ENCODE results near the gene CAMK1.

DNA sequence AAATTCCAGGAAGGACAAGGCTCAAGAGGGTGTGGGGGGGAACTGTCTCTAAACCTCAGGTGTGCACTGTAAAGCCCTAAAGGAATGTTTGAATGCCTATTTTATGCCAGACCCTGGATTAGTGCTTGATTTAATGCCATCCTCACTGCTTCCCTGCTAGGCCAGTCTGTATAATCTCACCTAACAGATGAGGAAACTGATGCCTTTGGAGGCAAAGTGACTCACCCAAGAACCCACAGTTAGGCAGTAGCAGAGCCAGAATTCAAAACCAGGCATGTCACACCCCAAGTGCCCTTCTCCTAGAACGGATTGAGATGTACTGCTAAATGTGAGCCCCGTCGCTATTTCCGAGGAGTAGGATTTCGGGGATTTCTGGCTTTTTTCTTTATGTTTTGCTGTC, 7.8 kb downstream of the CAMK1 start:
- TF ChIP-seq, protein P1, sequence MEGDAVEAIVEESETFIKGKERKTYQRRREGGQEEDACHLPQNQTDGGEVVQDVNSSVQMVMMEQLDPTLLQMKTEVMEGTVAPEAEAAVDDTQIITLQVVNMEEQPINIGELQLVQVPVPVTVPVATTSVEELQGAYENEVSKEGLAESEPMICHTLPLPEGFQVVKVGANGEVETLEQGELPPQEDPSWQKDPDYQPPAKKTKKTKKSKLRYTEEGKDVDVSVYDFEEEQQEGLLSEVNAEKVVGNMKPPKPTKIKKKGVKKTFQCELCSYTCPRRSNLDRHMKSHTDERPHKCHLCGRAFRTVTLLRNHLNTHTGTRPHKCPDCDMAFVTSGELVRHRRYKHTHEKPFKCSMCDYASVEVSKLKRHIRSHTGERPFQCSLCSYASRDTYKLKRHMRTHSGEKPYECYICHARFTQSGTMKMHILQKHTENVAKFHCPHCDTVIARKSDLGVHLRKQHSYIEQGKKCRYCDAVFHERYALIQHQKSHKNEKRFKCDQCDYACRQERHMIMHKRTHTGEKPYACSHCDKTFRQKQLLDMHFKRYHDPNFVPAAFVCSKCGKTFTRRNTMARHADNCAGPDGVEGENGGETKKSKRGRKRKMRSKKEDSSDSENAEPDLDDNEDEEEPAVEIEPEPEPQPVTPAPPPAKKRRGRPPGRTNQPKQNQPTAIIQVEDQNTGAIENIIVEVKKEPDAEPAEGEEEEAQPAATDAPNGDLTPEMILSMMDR (conservative IDR thresholded peaks at IDR 0.05): no peak
- TF ChIP-seq EZH2 (IDR thresholded peaks at IDR 0.05; ENCODE audit: low read depth): no peak

Measured in PC-9 (cell line).